GM12878 (cell line): ENCODE results near the gene GSG1. TPM values are rescaled to one million over a fixed set of nuclear protein-coding genes. Genes with fewer than 3 reads are reported as not detected.

ENCODE experiments used
- ATAC-seq: fragments of 200-7000 bp; cut with Tn5 transposase; 3 replicates; pipeline ENCODE4 v1.9.1; 2020; ENCODE audit warnings: mild to moderate bottlenecking, moderate library complexity
- BruUV-seq: library from RNA; stranded (reverse); fragments of 400-500 nt; replicated peaks from 2 replicates; lab custom pipeline; 2021; lab: Mats Ljungman, UMichigan
- CTCF ChIA-PET: fragments of 300-600 bp; sonication (Branson Sonifier 250); formaldehyde crosslinking; extraction: SDS; loops from one replicate; lab custom pipeline; 2021; ENCODE audit warnings: inconsistent platforms; lab: Yijun Ruan, JAX
- POLR2A ChIA-PET: fragments of 350-600 bp; formaldehyde crosslinking; extraction: SDS; loops from one replicate; lab custom pipeline; 2021; ENCODE audit warnings: inconsistent platforms; lab: Charles Lee
- RAD21 ChIA-PET: fragments of 300-600 bp; sonication (Branson Sonifier 250); formaldehyde crosslinking; loops from one replicate; lab custom pipeline; 2023; ENCODE audit warnings: antibody characterized with exemption; ENCODE audit not compliant: unreplicated experiment; lab: Charles Lee
- SMC1A ChIA-PET: fragments of 300-600 bp; sonication (Branson Sonifier 250); formaldehyde crosslinking; loops from one replicate; lab custom pipeline; 2023; ENCODE audit not compliant: unreplicated experiment, uncharacterized antibody; lab: Charles Lee
- DNase-seq: peaks from one replicate; pipeline ENCODE4 v3.0.0-alpha.2; 2011; ENCODE audit warnings: low read depth, low spot score
- FAIRE-seq: peaks from 3 replicates; lab custom pipeline; 2011; peaks lifted over from hg19 to GRCh38; lab: Jason Lieb, UNC
- H2AFZ ChIP-seq: 2 replicates; pipeline ENCODE4 v1.6.0; 2011; ENCODE audit warnings: low read depth, low read length, control low read depth; ENCODE audit not compliant: control insufficient read depth
- H3K27ac ChIP-seq: 2 replicates; pipeline ENCODE4 v1.5.1; 2011; ENCODE audit warnings: control low read depth; ENCODE audit not compliant: control insufficient read depth, insufficient read depth
- H3K27me3 ChIP-seq, 2 experiments: replicated peaks in 1 of 2; 2 replicates each; pipeline versions ENCODE4 v1.6.0 to v1.6.1; 2011; ENCODE audit warnings: low read length in 1 of 2; ENCODE audit not compliant: control insufficient read depth in 2 of 2, insufficient read depth in 2 of 2
- H3K36me3 ChIP-seq, 2 experiments: 2 replicates each; pipeline ENCODE4 v1.5.1; 2011; ENCODE audit warnings: low read length in 1 of 2; ENCODE audit not compliant: control insufficient read depth in 2 of 2, insufficient read depth in 2 of 2
- H3K4me1 ChIP-seq: 2 replicates; pipeline ENCODE4 v1.6.1; 2011; ENCODE audit warnings: mild to moderate bottlenecking, low read length, moderate library complexity, mixed read lengths; ENCODE audit not compliant: control insufficient read depth, insufficient read depth
- H3K4me2 ChIP-seq: 2 replicates; pipeline ENCODE4 v1.6.0; 2011; ENCODE audit warnings: control low read depth; ENCODE audit not compliant: control insufficient read depth, insufficient read depth
- H3K4me3 ChIP-seq: fragments of 200-600 bp; sonication (generic); 2 replicates; pipeline ENCODE4 v1.5.1; 2016
- H3K79me2 ChIP-seq: 2 replicates; pipeline ENCODE4 v1.6.0; 2011; ENCODE audit warnings: low read length; ENCODE audit not compliant: control insufficient read depth, insufficient read depth
- H3K9ac ChIP-seq: 2 replicates; pipeline ENCODE4 v1.8.0; 2011; ENCODE audit warnings: low read length, control low read depth, mixed read lengths; ENCODE audit not compliant: control insufficient read depth, insufficient read depth
- H3K9me3 ChIP-seq: replicated peaks from 3 replicates; pipeline ENCODE4 v1.5.1; 2011; ENCODE audit warnings: mild to moderate bottlenecking, low read length; ENCODE audit not compliant: control insufficient read depth, insufficient read depth
- H4K20me1 ChIP-seq: 2 replicates; pipeline ENCODE4 v1.6.0; 2011; ENCODE audit not compliant: control insufficient read depth, insufficient read depth
- BRCA1 ChIP-seq: IDR thresholded peaks from 2 replicates; pipeline ENCODE4 v1.6.1; 2011; ENCODE audit warnings: low read depth, low read length, improper control_type of control experiment
- CBFB ChIP-seq: IDR thresholded peaks from 2 replicates; pipeline ENCODE4 v1.6.1; 2016; ENCODE audit warnings: antibody characterized with exemption, low read depth
- EGR1 ChIP-seq, 2 experiments: IDR thresholded peaks; 1 replicate in 1 of 2; 2 replicates in 1 of 2; pipeline ENCODE4 v1.6.1; 2011 to 2012; ENCODE audit warnings: low read depth in 2 of 2, low read length in 2 of 2, borderline replicate concordance in 1 of 2, mild to moderate bottlenecking in 1 of 2, moderate library complexity in 1 of 2
- IKZF2 ChIP-seq, 2 experiments: fragments of 450-650 bp; IDR thresholded peaks; 2 replicates each; pipeline ENCODE4 v1.6.1; 2017; ENCODE audit warnings: mild to moderate bottlenecking in 2 of 2, moderate library complexity in 2 of 2
- JUND ChIP-seq: IDR thresholded peaks from 2 replicates; pipeline ENCODE4 v1.6.1; 2012; ENCODE audit warnings: low read depth, mild to moderate bottlenecking, low read length, improper control_type of control experiment, moderate library complexity
- LARP7 ChIP-seq: fragments of 450-650 bp; IDR thresholded peaks from 2 replicates; pipeline ENCODE4 v1.6.1; 2017; ENCODE audit warnings: mild to moderate bottlenecking
- MYB ChIP-seq: fragments of 150-350 bp; IDR thresholded peaks from 2 replicates; pipeline ENCODE4 v1.6.1; 2014; ENCODE audit warnings: mild to moderate bottlenecking, low read depth, low read length, borderline replicate concordance
- NFIC ChIP-seq: IDR thresholded peaks from 2 replicates; pipeline ENCODE4 v1.6.1; 2012; ENCODE audit warnings: low read depth, mild to moderate bottlenecking, inconsistent platforms, low read length, moderate library complexity
- RAD51 ChIP-seq: fragments of 450-650 bp; IDR thresholded peaks from 2 replicates; pipeline ENCODE4 v1.6.1; 2016; ENCODE audit warnings: moderate library complexity, mild to moderate bottlenecking, inconsistent platforms
- SMC3 ChIP-seq: IDR thresholded peaks from 2 replicates; pipeline ENCODE4 v1.6.1; 2011; ENCODE audit warnings: low read length, improper control_type of control experiment, borderline replicate concordance
- TARDBP ChIP-seq: IDR thresholded peaks from 2 replicates; pipeline ENCODE4 v1.6.1; 2016; ENCODE audit warnings: borderline replicate concordance
- WGBS: methylation state at CpG from one replicate; pipeline ENCODE4 v1.1.6; 2016; ENCODE audit warnings: low lambda C conversion rate; ENCODE audit not compliant: insufficient replicate concordance, insufficient coverage; ENCODE audit errors: missing lambda C conversion rate; 5-methylcytosine and 5-hydroxymethylcytosine counted together
- in situ Hi-C: fragments of 300-500 bp; cut with MboI; formaldehyde crosslinking; loops from 9 replicates; pipeline ENCODE4 v1.14.3; 2018; ENCODE audit warnings: mixed read lengths
- intact Hi-C: fragments of 100-400 bp; cut with micrococcal nuclease; formaldehyde crosslinking; loops from one replicate; pipeline ENCODE4 v1.14.2; 2022; ENCODE audit not compliant: unreplicated experiment
- polyA plus RNA-seq, 11 experiments: library from polyadenylated mRNA; depleted of rRNA in 4 of 11; unstranded in 6 of 11; stranded (reverse) in 5 of 11; fragments of >200 nt; fragmentation: Nextera tagmentation in 4 of 11; fragmentation: Illumina TruSeq in 1 of 11; extraction: Ambion mirVana in 4 of 11; extraction: Trizol in 1 of 11; gene quantifications; 1 replicate in 1 of 11; 2 replicates in 10 of 11; pipeline versions ENCODE4 v1.2.1 to v1.2.3, GENCODE V29; 2011 to 2016; ENCODE audit warnings: inconsistent platforms in 2 of 11, missing spikeins in 2 of 11, low read depth in 1 of 11
- total RNA-seq, 4 experiments: library from RNA; depleted of rRNA in 3 of 4; stranded (reverse); fragments of >200 nt in 3 of 4; fragmentation: Illumina TruSeq in 1 of 4; extraction: Trizol in 1 of 4; gene quantifications; 2 replicates each; pipeline versions ENCODE4 v1.2.1 to v1.2.3, GENCODE V29; 2013 to 2021
- TF ChIP-seq, protein P1 (sequence below): fragments of 450-650 bp; IDR thresholded peaks from 2 replicates; pipeline ENCODE4 v1.6.1; 2018; ENCODE audit warnings: mild to moderate bottlenecking, low read depth, moderate library complexity; ENCODE audit not compliant: partially characterized antibody
- TF ChIP-seq, protein P2 (sequence below): fragments of 150-350 bp; IDR thresholded peaks from 2 replicates; pipeline ENCODE4 v1.6.1; 2016; ENCODE audit warnings: low read depth, low read length

GSG1 gene
- total and polyA plus RNA-seq, 10 of the 15 experiments (the other 5 are each of a cell fraction or from before 2014, with no cell fraction given), result not detected

- no peaks in the 10 kb centered on the region for H3K9me3 ChIP-seq
- H3K9ac ChIP-seq, result no peak overlapping the region
- DNase-seq (no peak), FAIRE-seq (no peak), ATAC-seq (no peak)
- intact Hi-C loops (no loop called here), in situ Hi-C loops (no loop called here)
- no peaks in the 10 kb centered on the region for H3K36me3 ChIP-seq
- ChIA-PET SMC1A (interaction anchor here (1.0 kb wide), 1 partner anchor 70 kb away, joined by 3 read pairs; no protein-coding TSS in a partner anchor), CTCF (interaction anchor here (1.7 kb wide), 1 partner anchor 11 kb away, joined by 4 read pairs; no protein-coding TSS in a partner anchor), POLR2A (interaction anchor here (0.6 kb wide), 1 partner anchor 156 kb away, joined by 6 read pairs; no protein-coding TSS in a partner anchor), RAD21 (interaction anchor here (1.2 kb wide), 1 partner anchor 96 kb away, joined by 3 read pairs; no protein-coding TSS in a partner anchor)
- H3K27me3 ChIP-seq, result peaks cover 2 to 8% of the 10 kb centered on the region in 2 experiments; a peak in 3 of 4 replicates
- H3K4me1 ChIP-seq, result no peaks in the 10 kb centered on the region
- H3K79me2 ChIP-seq, result no peaks in the 10 kb centered on the region
- H3K4me3 ChIP-seq, result no peak overlapping the region
- TF ChIP-seq, protein P1, sequence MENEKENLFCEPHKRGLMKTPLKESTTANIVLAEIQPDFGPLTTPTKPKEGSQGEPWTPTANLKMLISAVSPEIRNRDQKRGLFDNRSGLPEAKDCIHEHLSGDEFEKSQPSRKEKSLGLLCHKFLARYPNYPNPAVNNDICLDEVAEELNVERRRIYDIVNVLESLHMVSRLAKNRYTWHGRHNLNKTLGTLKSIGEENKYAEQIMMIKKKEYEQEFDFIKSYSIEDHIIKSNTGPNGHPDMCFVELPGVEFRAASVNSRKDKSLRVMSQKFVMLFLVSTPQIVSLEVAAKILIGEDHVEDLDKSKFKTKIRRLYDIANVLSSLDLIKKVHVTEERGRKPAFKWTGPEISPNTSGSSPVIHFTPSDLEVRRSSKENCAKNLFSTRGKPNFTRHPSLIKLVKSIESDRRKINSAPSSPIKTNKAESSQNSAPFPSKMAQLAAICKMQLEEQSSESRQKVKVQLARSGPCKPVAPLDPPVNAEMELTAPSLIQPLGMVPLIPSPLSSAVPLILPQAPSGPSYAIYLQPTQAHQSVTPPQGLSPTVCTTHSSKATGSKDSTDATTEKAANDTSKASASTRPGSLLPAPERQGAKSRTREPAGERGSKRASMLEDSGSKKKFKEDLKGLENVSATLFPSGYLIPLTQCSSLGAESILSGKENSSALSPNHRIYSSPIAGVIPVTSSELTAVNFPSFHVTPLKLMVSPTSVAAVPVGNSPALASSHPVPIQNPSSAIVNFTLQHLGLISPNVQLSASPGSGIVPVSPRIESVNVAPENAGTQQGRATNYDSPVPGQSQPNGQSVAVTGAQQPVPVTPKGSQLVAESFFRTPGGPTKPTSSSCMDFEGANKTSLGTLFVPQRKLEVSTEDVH, result no peak
- no peak for TF ChIP-seq LARP7
- TF ChIP-seq IKZF2 (IDR thresholded peaks at IDR 0.05), result no peak
- no peak for TF ChIP-seq JUND
- TF ChIP-seq RAD51, result no peak
- TF ChIP-seq BRCA1, result no peak
- TF ChIP-seq MYB, result no peak
- TF ChIP-seq, protein P2, sequence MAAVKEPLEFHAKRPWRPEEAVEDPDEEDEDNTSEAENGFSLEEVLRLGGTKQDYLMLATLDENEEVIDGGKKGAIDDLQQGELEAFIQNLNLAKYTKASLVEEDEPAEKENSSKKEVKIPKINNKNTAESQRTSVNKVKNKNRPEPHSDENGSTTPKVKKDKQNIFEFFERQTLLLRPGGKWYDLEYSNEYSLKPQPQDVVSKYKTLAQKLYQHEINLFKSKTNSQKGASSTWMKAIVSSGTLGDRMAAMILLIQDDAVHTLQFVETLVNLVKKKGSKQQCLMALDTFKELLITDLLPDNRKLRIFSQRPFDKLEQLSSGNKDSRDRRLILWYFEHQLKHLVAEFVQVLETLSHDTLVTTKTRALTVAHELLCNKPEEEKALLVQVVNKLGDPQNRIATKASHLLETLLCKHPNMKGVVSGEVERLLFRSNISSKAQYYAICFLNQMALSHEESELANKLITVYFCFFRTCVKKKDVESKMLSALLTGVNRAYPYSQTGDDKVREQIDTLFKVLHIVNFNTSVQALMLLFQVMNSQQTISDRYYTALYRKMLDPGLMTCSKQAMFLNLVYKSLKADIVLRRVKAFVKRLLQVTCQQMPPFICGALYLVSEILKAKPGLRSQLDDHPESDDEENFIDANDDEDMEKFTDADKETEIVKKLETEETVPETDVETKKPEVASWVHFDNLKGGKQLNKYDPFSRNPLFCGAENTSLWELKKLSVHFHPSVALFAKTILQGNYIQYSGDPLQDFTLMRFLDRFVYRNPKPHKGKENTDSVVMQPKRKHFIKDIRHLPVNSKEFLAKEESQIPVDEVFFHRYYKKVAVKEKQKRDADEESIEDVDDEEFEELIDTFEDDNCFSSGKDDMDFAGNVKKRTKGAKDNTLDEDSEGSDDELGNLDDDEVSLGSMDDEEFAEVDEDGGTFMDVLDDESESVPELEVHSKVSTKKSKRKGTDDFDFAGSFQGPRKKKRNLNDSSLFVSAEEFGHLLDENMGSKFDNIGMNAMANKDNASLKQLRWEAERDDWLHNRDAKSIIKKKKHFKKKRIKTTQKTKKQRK, result no peak
- TF ChIP-seq CBFB, result no peak
- no peak for TF ChIP-seq TARDBP
- TF ChIP-seq NFIC, result no peak
- no peak for TF ChIP-seq SMC3
- no peak for TF ChIP-seq EGR1 (IDR thresholded peaks at IDR 0.05; ENCODE audit: borderline replicate concordance in 1 of 2, low read depth in 2 of 2, low read length in 2 of 2)
- no peak overlapping the region for H3K4me2 ChIP-seq
- WGBS, result 34% methylated on average over 7 of the region's 7 CpGs
- H2AFZ ChIP-seq, result no peak overlapping the region
- no peaks in the 10 kb centered on the region; the same call in 1 of the 2 replicates for H4K20me1 ChIP-seq
- BruUV-seq, result no TSS peak
- H3K27ac ChIP-seq, result no peak overlapping the region
Measured at GRCh38 chr12:13116259-13116658, 12.8 kb upstream of the GSG1 start.
